IMR-90 (cell line): ENCODE data around the gene TRIM44. TPM values are rescaled to one million over a fixed set of nuclear protein-coding genes. Genes with fewer than 3 reads are reported as not detected.

ENCODE experiments used
- MAZ ChIP-seq: IDR thresholded peaks from 2 replicates; pipeline ENCODE4 v1.6.1; 2012; ENCODE audit warnings: low read depth, mild to moderate bottlenecking, low read length, improper control_type of control experiment, moderate library complexity, borderline replicate concordance
- USF2 ChIP-seq: fragments of 150-350 bp; IDR thresholded peaks from 2 replicates; pipeline ENCODE4 v1.6.1; 2017; ENCODE audit warnings: mild to moderate bottlenecking, antibody characterized with exemption, low read length, low read depth
- polyA plus RNA-seq, 3 experiments: library from polyadenylated mRNA; depleted of rRNA; stranded (reverse); fragments of >200 nt; gene quantifications; 2 replicates each; pipeline ENCODE4 v1.2.3, GENCODE V29; 2012; ENCODE audit warnings: low replicate concordance in 1 of 3
- total RNA-seq: library from RNA; depleted of rRNA; stranded (reverse); fragments of >200 nt; gene quantifications from 2 replicates; pipeline ENCODE4 v1.2.3, GENCODE V29; 2012

The TRIM44 gene
- total and polyA plus RNA-seq, 2 of the 4 experiments (the other 2 are of a cell fraction): 50.7 to 104 TPM

- TF ChIP-seq USF2 (peak; percentile 50), MAZ (no peak; the same call in 1 of the 2 replicates)
Observed at GRCh38 chr11:35617687-35618496, 44.7 kb upstream of the TRIM44 start, which contains the start of gene FJX1 (continued).
